Measurements from ENCODE around the gene ZNF687.

The ZNF687 gene

DNA sequence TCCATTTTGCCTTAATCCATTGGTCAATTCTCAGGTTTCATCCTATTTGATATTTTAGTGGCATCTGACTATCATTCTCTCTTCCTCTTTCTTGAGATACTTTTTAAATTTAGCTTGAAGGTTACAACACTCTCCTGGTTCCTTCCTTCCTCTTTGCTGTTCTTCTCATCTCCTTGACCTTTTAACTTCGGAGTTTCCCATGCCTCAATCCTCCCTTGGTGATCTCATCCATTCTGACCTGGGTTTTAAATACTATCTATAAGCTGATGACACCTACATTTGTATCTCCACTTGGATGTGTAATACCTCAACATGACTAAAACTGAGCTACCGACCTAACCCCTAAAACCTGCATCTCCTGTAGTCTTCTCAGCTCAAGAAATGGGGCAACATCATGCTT lies 4.8 kb upstream of the ZNF687 start:
- no peak for DNase-seq (ENCODE audit: low read depth in 2 of 2)

DNA sequence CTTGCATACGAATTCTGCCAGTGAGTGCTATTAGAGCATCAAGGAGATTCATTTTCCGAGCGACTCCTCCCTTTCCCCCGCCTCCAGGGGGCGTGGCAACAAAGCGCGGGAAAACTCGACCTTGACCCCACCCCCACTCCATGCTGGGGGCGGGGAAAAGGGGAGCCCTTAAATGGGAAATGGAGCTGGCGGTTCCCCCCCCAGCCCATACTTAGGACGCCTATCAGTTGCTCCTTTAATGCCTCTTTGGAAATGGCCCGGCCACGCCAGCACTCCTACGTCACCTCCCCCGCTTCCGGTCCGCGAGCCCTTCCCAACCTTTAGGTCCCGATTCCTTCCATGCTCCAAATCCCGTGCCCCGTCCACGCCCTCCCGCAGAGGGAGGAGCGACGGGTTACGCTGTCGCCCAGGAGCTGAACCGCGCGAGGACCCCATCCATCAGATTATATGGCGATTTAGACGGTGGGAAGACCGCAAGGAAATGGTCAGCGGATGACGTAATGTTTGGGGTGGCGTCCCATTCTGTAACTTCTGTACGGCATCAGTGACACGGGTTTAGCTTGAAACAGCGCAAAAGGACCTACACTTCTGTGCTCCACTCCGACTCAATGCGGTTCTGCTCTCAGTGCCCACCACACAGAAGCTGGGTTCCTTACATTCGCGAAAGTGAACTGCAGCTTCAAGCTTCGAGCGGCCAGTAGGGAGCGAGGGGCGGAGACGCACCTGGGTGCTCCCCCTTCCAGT lies 702 bp upstream of the ZNF687 start:
- DNase-seq (ENCODE audit: low read depth in 2 of 2), result peak; percentile 88 to 90

DNA sequence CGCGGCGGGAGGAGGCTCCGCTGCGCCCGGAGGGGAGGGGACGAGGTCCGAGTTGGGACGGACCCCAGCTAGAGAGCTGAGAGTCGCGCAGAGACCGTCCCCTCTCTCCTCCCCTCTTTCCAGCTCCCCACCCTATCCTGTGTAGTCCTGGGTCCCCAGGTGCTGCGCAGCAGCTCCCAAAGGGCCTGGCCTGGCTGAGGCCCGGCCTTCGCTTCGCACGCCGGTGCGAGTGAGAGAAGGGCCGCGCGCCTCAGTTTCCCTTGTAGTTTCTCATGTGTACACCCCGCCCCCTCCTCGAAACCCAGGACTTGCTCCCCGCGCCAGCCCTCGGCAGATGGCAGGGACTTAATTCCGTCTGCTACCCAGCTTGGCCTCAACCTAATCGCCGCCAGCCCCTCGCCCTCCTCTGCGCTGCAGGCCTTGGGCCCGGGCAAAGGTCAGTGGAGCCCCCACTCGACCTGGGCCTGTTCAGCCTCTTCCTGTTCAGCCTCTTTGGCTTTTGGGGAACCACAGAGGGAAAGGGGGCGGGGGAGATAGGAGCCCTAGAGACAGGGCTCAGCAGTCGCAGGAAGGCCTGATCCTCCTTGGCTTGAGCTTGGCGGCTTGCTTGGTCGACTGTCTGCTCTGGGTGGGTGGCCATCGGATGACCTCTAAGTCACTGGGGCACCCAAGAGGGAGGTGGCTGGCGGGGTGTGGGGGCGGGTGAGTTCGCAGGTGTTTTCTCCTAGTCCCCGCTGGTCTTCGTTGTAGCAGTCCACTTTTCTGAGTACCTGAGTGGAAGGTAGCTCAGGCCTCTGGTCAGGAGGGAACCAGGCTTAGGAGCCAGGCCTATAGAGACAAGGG lies 1.0 kb downstream of the ZNF687 start:
- DNase-seq (ENCODE audit: low read depth in 2 of 2), result peak in 1 of 2 donors; percentile 5

DNA sequence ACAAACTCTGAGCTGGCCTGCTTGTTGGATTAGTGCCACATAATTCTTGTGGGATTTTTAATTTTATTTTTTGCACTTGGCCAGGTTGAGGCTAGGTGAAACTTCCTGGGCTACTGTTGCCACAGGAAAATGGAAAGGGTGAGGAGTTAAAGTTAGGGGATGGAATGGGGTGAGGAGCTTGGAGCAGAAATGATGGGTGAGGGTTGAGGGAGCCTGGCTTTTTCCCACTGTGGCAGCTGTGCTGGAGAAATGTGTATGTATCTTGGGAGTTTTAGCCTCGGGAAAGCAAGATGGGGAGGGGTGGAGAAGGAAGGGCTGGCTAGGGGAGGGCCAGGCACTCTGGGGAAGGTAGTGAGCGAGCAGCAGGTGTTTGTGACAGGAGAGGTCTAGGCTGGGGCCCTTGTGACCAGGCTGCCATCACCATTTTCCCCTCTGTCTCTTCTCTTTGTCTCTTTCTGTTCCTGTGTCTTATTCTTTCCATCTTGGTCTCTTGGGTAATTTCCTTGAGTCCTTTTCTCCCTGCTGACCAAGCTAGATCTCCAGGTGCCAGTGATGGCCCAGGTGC lies 2.0 kb downstream of the ZNF687 start:
- DNase-seq (ENCODE audit: low read depth in 2 of 2), result no peak

DNA sequence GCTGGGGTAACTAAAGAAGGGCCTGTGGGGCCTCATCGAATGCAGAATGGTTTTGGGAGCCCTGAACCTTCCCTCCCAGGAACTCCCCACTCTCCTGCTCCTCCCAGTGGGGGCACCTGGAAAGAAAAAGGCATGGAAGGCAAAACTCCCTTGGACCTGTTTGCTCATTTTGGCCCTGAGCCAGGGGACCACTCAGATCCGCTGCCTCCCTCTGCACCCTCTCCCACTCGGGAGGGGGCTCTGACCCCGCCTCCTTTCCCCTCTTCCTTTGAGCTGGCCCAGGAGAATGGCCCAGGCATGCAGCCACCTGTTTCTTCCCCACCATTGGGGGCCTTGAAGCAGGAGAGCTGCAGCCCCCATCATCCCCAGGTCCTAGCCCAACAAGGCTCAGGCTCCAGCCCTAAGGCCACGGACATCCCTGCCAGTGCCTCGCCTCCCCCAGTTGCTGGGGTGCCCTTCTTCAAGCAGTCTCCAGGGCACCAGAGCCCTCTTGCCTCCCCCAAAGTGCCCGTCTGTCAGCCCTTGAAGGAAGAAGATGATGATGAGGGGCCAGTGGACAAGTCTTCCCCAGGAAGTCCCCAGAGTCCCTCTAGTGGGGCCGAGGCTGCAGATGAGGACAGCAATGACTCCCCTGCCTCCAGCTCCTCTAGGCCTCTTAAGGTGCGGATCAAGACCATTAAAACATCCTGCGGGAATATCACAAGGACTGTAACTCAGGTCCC lies 4.7 kb downstream of the ZNF687 start:
- no peak for DNase-seq (ENCODE audit: low read depth in 2 of 2)

DNA sequence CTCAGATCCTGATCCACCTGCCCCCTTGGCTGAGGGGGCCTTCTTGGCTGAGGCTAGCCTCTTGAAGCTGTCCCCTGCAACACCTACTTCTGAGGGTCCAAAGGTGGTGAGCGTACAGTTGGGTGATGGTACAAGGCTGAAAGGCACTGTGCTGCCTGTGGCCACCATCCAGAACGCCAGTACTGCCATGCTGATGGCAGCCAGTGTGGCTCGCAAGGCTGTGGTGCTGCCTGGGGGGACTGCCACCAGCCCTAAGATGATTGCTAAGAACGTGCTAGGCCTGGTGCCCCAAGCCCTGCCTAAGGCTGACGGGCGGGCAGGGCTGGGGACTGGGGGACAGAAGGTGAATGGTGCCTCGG lies 5.2 kb downstream of the ZNF687 start:
- no peak for DNase-seq (ENCODE audit: low read depth in 2 of 2)

DNA sequence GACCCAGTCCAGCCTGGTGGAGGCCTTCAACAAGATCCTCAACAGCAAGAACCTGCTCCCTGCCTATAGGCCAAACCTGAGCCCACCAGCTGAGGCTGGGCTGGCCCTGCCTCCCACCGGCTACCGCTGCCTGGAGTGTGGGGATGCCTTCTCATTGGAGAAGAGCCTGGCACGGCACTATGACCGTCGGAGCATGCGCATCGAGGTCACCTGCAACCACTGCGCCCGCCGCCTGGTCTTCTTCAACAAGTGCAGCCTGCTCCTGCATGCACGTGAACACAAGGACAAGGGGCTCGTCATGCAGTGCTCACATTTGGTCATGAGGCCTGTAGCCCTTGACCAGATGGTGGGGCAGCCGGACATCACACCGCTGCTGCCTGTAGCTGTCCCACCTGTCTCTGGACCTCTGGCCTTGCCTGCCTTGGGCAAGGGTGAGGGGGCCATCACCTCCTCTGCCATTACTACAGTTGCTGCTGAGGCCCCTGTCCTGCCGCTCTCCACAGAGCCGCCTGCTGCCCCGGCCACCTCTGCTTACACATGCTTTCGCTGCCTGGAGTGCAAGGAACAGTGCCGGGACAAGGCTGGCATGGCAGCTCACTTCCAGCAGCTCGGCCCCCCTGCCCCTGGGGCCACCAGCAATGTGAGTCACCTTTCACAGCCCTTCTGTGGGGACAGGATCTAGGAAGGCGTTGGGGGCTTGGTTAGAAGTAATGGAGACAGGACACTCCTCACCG lies 5.8 kb downstream of the ZNF687 start:
- no peak for DNase-seq (ENCODE audit: low read depth in 2 of 2)

DNA sequence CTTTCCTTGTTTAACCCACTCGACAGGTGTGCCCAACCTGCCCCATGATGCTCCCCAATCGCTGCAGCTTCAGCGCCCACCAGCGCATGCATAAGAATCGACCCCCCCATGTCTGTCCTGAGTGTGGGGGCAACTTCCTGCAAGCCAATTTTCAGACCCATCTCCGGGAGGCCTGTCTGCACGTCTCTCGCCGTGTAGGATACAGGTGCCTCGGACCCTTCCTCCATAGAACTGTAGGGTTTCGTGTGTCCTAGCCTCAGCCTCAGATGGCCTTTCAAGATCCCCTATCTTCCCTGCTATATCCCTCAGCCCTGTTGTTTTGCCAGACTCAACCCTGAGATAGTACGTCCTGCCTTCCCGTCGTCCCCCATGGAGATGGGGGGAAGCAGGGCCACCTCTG lies 6.4 kb downstream of the ZNF687 start:
- no peak for DNase-seq (ENCODE audit: low read depth in 2 of 2)

DNA sequence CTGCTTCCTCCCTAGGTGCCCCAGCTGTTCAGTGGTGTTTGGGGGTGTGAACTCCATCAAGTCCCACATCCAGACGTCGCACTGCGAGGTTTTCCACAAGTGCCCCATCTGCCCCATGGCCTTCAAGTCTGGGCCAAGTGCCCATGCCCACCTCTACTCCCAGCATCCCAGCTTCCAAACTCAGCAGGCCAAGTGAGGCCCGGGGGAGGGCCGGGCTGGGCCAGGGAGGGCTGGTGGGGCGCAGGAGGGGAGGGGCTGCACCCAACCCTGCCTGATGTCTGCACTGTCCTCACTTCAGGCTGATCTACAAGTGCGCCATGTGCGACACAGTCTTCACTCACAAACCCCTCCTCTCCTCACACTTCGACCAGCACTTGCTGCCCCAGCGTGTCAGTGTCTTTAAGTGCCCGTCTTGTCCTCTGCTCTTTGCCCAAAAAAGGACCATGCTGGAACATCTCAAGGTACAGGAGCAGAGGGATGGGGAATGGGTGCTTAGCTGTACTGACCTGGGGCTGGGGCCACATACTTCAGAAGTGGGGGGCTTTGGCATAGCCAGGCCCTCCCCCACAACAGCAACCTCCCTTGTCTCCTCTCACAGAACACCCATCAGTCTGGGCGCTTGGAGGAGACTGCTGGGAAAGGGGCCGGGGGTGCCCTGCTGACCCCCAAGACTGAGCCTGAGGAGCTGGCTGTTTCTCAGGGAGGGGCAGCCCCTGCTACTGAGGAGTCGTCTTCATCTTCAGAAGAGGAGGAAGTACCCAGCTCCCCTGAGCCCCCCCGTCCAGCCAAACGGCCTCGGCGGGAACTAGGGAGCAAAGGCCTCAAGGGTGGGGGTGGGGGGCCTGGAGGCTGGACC lies 7.2 kb downstream of the ZNF687 start:
- no peak for DNase-seq (ENCODE audit: low read depth in 2 of 2)

DNA sequence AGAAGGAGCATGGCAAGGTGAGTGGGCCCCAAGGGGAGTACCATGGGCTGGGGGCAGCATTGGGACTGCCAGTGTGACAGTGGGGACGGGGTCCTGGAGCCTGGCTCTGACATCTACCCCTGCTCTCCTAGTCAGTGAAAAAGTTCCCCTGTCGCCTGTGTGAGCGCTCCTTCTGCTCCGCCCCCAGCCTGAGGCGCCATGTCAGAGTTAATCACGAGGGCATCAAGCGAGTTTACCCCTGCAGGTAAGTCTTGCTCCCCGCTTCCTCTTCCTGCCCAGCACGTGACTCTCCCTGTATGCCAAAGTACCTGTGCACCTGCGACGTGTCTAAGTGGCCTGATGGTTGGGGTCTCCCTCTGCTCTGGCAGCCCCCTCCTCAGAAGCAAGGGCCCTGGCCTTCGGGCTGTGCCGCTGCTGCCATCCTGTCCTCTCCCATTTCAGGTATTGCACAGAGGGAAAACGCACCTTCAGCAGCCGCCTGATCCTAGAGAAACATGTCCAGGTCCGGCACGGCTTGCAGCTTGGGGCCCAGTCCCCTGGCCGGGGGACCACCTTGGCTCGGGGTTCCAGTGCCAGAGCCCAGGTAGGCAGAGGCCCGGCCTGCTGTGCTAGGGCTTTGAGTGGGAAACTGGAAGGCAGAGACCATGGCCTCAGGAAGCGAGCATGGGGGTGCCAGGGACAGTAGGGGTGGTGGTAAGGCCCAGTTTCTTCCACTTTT lies 8.1 kb downstream of the ZNF687 start:
- no peak for DNase-seq (ENCODE audit: low read depth in 2 of 2)

DNA sequence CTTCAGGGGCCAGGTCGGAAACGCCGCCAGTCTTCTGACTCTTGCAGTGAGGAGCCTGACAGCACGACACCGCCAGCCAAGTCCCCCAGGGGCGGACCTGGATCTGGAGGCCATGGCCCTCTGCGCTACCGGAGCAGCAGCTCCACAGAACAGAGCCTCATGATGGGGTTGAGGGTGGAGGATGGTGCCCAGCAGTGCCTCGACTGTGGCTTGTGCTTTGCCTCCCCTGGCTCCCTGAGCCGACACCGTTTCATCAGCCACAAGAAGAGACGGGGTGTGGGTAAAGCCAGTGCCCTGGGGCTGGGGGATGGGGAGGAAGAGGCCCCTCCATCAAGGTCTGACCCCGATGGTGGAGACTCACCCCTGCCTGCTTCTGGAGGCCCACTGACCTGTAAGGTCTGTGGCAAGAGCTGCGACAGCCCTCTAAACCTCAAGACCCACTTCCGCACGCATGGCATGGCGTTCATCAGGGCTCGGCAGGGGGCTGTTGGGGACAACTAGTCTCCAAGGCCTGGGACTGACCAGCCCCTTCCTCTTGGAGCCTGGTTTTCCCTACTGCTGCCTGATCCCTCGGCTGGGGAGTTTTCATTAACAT lies 8.7 kb downstream of the ZNF687 start:
- no peak for DNase-seq (ENCODE audit: low read depth in 2 of 2)

DNA sequence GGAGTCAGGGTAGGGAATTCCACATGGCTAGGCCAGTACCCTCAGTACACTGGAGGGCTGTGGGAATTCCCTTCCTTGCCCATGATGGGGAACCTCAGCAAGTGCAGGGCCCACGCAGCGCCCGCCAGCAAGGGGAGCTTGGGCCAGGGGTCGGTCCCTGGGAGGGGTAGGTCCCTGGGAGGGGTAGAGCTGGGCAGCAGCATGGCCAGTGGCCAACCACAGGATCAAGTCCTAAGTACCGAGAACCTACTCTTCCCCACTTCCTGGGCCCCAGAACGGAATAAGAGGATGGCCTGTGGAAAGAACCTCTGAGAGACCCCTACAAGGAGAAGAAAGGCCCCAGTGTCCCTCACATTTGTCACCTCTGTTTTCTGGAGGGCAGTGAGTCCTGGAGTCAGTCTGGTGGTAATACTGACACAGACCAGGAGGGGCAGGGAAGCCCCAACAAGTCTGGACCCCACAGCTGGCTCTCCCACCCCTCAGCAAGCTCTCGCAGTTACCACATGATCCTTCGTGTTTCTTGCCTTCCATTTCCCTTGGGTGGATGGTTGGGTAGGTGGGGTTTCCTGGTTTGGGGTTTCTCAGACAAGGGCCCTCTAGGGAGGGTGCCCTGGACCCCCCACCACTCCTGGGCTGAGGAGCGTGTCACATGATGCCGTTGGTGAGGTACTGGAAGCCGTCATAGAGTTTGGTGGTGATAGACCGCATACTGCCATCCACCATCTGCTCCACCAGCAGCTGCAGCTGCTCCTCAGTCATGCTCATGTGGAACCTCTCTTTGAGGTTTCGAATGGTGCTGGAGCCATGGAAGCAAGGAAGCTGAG lies 10.3 kb downstream of the ZNF687 start:
- DNase-seq (ENCODE audit: low read depth in 2 of 2), result peak in 1 of 2 donors; percentile 7

DNA sequence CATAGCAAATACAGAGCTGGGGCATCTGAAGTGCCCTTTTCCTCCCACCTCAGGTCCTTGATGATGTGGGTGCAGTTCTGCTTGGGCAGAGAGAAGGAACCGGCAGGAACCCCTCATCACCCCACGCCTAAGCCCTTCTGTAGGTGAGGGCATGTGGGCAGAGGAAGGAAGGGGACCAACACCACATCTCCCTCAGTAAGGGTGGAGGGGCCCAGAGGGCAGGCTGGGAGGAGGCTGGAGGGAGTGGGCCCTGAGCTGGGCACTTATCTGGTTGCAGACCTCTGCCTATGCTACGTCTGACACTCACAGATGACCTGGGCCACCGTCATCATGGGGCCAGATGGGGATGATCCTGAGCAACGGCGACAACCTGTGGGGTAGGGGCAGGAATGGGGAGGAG lies 11.0 kb downstream of the ZNF687 start:
- DNase-seq (ENCODE audit: low read depth in 2 of 2), result no peak

DNA sequence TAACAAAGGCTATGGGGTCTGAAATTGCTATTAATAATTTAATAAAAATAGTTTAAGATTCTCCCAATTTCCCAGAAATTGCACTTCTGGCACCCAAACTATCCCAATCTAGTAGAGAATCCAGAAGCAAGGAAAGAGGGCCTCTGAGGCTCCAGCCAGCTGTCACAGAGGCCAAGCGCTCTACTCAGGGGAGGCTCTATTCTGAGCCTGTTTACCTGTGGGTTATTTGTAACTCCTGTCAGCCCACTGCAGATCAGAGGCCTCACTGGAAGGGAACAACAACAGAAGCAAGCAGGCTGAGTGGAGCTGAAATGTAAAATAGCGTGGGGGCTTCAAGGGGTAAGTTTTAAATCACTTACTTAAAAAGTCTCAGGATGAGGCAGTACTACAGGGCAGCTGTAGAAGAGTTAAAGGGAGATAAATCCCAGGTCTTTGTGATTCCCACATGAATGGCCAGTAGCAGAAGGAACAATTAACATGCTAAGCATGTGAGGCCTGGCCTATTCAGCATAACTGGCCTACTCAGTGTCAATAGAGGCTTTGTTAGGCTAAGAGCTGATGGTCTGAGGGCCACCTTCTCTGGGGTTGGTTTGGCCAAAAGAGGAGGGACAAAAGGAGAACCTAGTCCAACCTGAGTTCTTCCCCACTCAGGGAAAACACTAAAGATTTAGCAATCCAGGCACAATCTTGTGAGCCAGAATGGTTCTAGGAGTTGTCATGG lies 12.8 kb downstream of the ZNF687 start:
- DNase-seq (ENCODE audit: low read depth in 2 of 2), result no peak

DNA sequence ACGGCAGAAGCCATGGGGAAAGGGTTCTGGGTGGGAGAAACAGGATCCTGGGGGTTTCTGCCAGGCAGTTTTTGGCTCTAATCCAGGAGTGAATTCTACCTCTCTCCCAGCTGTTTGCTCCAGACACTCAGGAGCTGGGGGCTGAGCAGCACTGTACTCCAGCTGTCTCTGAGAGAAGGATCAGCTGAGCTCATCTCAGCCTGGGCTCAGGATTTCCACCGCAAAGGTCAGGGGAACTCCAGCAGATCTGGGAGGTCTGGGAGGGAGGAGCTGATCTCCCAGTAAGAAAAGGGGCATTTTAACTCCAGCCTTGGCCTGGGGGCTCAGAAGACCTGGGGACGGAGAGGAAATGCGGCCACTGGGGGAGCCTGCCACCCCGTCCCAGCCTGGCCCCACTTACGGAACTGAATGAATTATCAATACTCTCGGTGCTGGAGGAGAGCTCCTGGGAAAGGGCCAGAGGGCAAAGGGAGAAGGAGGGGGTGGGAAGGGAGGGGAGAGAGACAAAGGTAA lies 27.8 kb downstream of the ZNF687 start:
- no peak for DNase-seq (ENCODE audit: low read depth in 2 of 2)

DNA sequence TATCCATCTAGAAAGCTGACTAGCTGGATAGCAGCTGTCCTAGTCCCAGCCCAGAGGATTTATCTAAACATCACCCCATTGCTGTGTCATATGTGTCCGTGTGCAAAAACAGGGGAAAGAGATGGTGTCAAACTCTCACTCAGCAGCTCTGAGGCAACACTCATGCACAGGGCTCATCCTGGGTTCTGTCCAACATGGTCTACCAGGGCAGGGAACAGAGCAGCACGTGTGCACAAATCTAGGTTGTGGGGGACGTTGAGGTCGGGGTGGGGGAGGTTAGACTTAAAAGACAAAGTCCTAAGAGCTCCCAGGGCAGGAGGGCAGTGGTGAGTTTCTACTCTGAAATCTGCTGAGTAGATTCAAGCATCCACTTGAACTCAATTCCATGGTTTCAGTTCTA lies 28.9 kb downstream of the ZNF687 start:
- DNase-seq (ENCODE audit: low read depth in 2 of 2), result no peak

DNA sequence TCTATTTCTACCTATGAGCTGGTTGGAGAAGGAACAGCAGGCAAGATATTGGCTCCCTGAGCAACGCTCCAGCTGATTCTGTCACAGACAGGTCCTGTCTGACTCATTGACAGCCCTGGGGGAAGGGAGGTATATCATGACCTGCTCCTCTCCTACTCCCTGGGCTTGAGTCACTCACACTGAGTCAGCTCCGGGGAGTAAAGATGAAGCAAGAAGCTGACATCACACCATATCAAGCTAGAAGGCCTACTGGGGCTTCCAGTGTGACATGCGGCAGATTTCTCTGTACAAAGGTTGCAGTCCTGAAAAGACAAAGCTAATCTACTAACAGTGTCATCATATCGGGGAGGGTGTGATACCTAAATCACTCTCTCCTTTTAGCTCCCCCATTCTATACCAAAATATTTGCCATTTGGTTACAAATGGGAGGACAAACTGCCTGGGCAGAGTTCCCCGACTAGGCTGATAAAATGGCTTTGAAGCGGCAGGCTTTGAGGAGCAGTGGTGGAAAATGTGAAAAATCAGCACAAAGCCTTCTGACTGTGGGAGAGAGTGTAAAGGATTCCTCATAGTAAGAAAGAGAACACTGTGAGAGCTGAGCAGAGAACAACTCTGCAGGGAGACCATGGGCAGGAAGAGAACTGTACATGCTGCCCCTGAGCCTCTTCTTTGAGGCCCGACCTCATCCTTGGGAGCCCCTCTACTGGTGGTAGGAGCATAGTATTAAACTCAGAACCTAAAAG lies 29.7 kb downstream of the ZNF687 start:
- DNase-seq (ENCODE audit: low read depth in 2 of 2), result peak; percentile 66 to 78
